Caco-2 (cell line): ENCODE data around the gene TAS1R3. TPM values are rescaled to one million over a fixed set of nuclear protein-coding genes. Genes with fewer than 3 reads are reported as not detected.

ENCODE experiments used
- BruUV-seq: library from RNA; stranded (reverse); fragments of 400-500 nt; replicated peaks from 2 replicates; lab custom pipeline; 2021; lab: Mats Ljungman, UMichigan
- CTCF ChIA-PET: fragments of 300-600 bp; sonication (Branson Sonifier 250); formaldehyde crosslinking; loops from one replicate; lab custom pipeline; 2022; ENCODE audit warnings: antibody characterized with exemption; lab: Charles Lee
- POLR2A ChIA-PET: fragments of 300-600 bp; sonication (Branson Sonifier 250); formaldehyde crosslinking; loops from one replicate; lab custom pipeline; 2022; ENCODE audit warnings: antibody characterized with exemption; lab: Charles Lee
- DNase-seq, 2 experiments: peaks; one replicate each; pipeline versions ENCODE4 v3.0.0 to v3.0.0-alpha.2; 2020 to 2022
- H3K27me3 ChIP-seq: replicated peaks from 2 replicates; pipeline ENCODE4 v1.6.0; 2011; ENCODE audit warnings: low read length; ENCODE audit not compliant: control insufficient read depth, insufficient read depth
- H3K36me3 ChIP-seq: 2 replicates; pipeline ENCODE4 v1.5.1; 2011; ENCODE audit warnings: low read length; ENCODE audit not compliant: control insufficient read depth, insufficient read depth
- H3K4me1 ChIP-seq: fragments of 250-450 bp; sonication (Bioruptor Pico); 2 replicates; pipeline ENCODE4 v1.5.1; 2020; ENCODE audit warnings: mild to moderate bottlenecking
- H3K4me3 ChIP-seq: 2 replicates; pipeline ENCODE4 v1.5.1; 2011; ENCODE audit warnings: low read depth, mild to moderate bottlenecking, control low read depth, low read length
- H3K9me3 ChIP-seq: fragments of 250-450 bp; sonication (Bioruptor Pico); 2 replicates; pipeline ENCODE4 v1.5.1; 2020; ENCODE audit warnings: mild to moderate bottlenecking, moderate library complexity
- H3K27ac Mint-ChIP-seq: one replicate; pipeline ENCODE4 v1.8.0; 2022; ENCODE audit warnings: mixed read lengths; ENCODE audit not compliant: unreplicated experiment
- H3K27me3 Mint-ChIP-seq: one replicate; pipeline ENCODE4 v1.8.0; 2022; ENCODE audit warnings: mixed read lengths; ENCODE audit not compliant: insufficient read depth, unreplicated experiment
- H3K36me3 Mint-ChIP-seq: one replicate; pipeline ENCODE4 v1.8.0; 2022; ENCODE audit warnings: mild to moderate bottlenecking, mixed read lengths; ENCODE audit not compliant: insufficient read depth, unreplicated experiment
- H3K4me1 Mint-ChIP-seq: one replicate; pipeline ENCODE4 v1.8.0; 2022; ENCODE audit warnings: low read depth, mixed read lengths; ENCODE audit not compliant: unreplicated experiment
- H3K4me3 Mint-ChIP-seq: one replicate; pipeline ENCODE4 v1.8.0; 2022; ENCODE audit warnings: mild to moderate bottlenecking, moderate library complexity, mixed read lengths; ENCODE audit not compliant: unreplicated experiment
- H3K9me3 Mint-ChIP-seq: one replicate; pipeline ENCODE4 v1.8.0; 2022; ENCODE audit warnings: mixed read lengths; ENCODE audit not compliant: unreplicated experiment
- CTCF ChIP-seq, 2 experiments: fragments of 200-600 bp in 1 of 2; IDR thresholded peaks; 1 replicate in 1 of 2; 2 replicates in 1 of 2; pipeline versions ENCODE4 v1.5.1 to v1.8.0; 2011 to 2022; ENCODE audit warnings: antibody characterized with exemption in 1 of 2, control low read depth in 1 of 2, inconsistent platforms in 1 of 2, low read depth in 1 of 2, low read length in 1 of 2, mild to moderate bottlenecking in 1 of 2, moderate library complexity in 1 of 2; ENCODE audit not compliant: insufficient read depth in 1 of 2, severe bottlenecking in 1 of 2, unreplicated experiment in 1 of 2
- intact Hi-C: fragments of 100-400 bp; cut with micrococcal nuclease; formaldehyde crosslinking; loops from one replicate; pipeline ENCODE4 v1.10.0; 2022; ENCODE audit not compliant: unreplicated experiment
- total RNA-seq: library from RNA; stranded (reverse); gene quantifications from 2 replicates; pipeline ENCODE4 v1.2.3, GENCODE V29; 2022

The TAS1R3 gene
- total RNA-seq, 1 experiment from 2014 or later = 0.29 TPM

GRCh38 chr1:1306070-1306660 is 24.9 kb upstream of the TAS1R3 start:
- intact Hi-C loops = no loop called here
- H3K36me3 Mint-ChIP-seq = peaks cover 12% of the 10 kb centered on the region
- CTCF ChIA-PET = no interaction called here

DNA sequence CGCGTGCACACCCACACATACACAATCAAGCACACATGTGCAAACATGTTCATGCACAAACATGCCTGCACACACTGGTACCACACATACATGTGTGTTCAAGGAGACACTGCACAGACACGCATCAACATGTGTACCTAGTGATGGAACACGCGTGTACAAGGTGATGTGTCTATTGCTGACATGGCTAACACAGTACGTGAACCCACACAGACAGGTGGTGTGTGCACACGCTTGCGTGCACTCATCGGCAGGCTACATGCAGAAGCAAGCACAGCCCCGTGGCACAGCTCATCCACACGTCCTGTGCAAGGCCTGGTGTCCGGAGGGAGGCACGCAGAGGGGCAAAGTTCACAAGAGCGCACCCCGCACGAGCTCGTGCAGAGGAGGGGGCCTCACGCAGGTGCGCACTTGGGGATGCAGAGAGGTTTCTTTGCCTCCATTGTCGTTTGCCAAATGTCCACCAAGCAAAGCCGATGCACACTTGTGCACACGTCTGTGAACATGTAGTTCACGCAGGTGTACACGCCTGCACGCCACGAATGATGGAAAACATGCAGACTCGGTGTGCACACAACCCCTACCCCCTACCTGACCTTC is 24.3 kb upstream of the TAS1R3 start:
- intact Hi-C loops = no loop called here
- Mint-ChIP-seq H3K4me1 (no peaks in the 10 kb centered on the region), H3K27ac (no peak overlapping the region), H3K27me3 (no peaks in the 10 kb centered on the region), H3K36me3 (peaks cover 17% of the 10 kb centered on the region), H3K9me3 (no peaks in the 10 kb centered on the region), H3K4me3 (peak overlapping the region; percentile 81)
- no peak for TF ChIP-seq CTCF (IDR thresholded peaks at IDR 0.05; ENCODE audit: insufficient read depth in 1 of 2, low read depth in 1 of 2, low read length in 1 of 2, severe bottlenecking in 1 of 2, unreplicated experiment in 1 of 2)
- DNase-seq = no peak
- Histone ChIP-seq H3K27me3 (no peaks in the 10 kb centered on the region), H3K4me3 (peak overlapping the region; percentile 87), H3K36me3 (no peaks in the 10 kb centered on the region), H3K9me3 (no peaks in the 10 kb centered on the region), H3K4me1 (peaks cover 36% of the 10 kb centered on the region)
- POLR2A ChIA-PET = interaction anchor here (1.0 kb wide), 1 partner anchor 33 kb away, joined by 6 read pairs; the partner anchor contains the start of gene UBE2J2
- CTCF ChIA-PET = no interaction called here
- BruUV-seq = TSS peak; percentile 34

More at GRCh38 chr1:1306070-1306660, 24.9 kb upstream of the TAS1R3 start:
- Histone ChIP-seq H3K4me3 (peak overlapping the region; percentile 87), H3K36me3 (no peaks in the 10 kb centered on the region), H3K4me1 (peaks cover 36% of the 10 kb centered on the region), H3K27me3 (no peaks in the 10 kb centered on the region), H3K9me3 (no peaks in the 10 kb centered on the region)
- Mint-ChIP-seq H3K9me3 (no peaks in the 10 kb centered on the region), H3K27me3 (no peaks in the 10 kb centered on the region), H3K4me1 (no peaks in the 10 kb centered on the region), H3K27ac (peak overlapping the region; percentile 74), H3K4me3 (peak overlapping the region; percentile 81)
- no peak for TF ChIP-seq CTCF (IDR thresholded peaks at IDR 0.05; ENCODE audit: insufficient read depth in 1 of 2, low read depth in 1 of 2, low read length in 1 of 2, severe bottlenecking in 1 of 2, unreplicated experiment in 1 of 2)
- no TSS peak for BruUV-seq
- DNase-seq = no peak
- POLR2A ChIA-PET = interaction anchor here (1.0 kb wide), 1 partner anchor 33 kb away, joined by 6 read pairs; the partner anchor contains the start of gene UBE2J2

- peaks cover 17% of the 10 kb centered on the region for H3K36me3 Mint-ChIP-seq
- no TSS peak for BruUV-seq
- CTCF ChIA-PET = no interaction called here
- TF ChIP-seq CTCF (IDR thresholded peaks at IDR 0.05; ENCODE audit: insufficient read depth in 1 of 2, low read depth in 1 of 2, low read length in 1 of 2, severe bottlenecking in 1 of 2, unreplicated experiment in 1 of 2) = no peak
- DNase-seq = peak in 1 of 2 experiments; percentile 72
- H3K9me3 Mint-ChIP-seq = no peaks in the 10 kb centered on the region
- H3K27ac Mint-ChIP-seq = no peak overlapping the region
- Histone ChIP-seq H3K36me3 (no peaks in the 10 kb centered on the region), H3K4me1 (peaks cover 36% of the 10 kb centered on the region), H3K4me3 (peak overlapping the region; percentile 87), H3K27me3 (no peaks in the 10 kb centered on the region), H3K9me3 (no peaks in the 10 kb centered on the region)
- H3K4me1 Mint-ChIP-seq = no peaks in the 10 kb centered on the region
- peak overlapping the region; percentile 81 for H3K4me3 Mint-ChIP-seq
- POLR2A ChIA-PET = interaction anchor here (1.0 kb wide), 1 partner anchor 34 kb away, joined by 6 read pairs; the partner anchor contains the start of gene UBE2J2
- intact Hi-C loops = no loop called here
- H3K27me3 Mint-ChIP-seq = no peaks in the 10 kb centered on the region
Observed at GRCh38 chr1:1307261-1307922, 23.7 kb upstream of the TAS1R3 start.
